ENCODE results near the gene KRCC1. TPM values are rescaled to one million over a fixed set of nuclear protein-coding genes. Genes with fewer than 3 reads are reported as not detected.
A peak's percentile ranks its signal among the peaks of the same experiment; 100 is the strongest.
"Not testable (repeated sequence)": the region's sequence is repeated elsewhere in the genome, so short reads cannot be mapped to it uniquely, and the experiment has no call there.

KRCC1 gene
- total and polyA plus RNA-seq, 11 donors, result 18.7 to 25.1 (median 21.1) TPM

GRCh38 chr2:88019985-88020384 lies 35.6 kb downstream of the KRCC1 start:
- Histone ChIP-seq H3K4me1 (peaks cover 0 to 9% (median 0%) of the 10 kb centered on the region in 12 donors), H3K4me3 (no peak overlapping the region), H3K9me3 (no peaks in the 10 kb centered on the region), H3K27ac (no peak overlapping the region), H3K36me3 (no peaks in the 10 kb centered on the region), H3K27me3 (no peaks in the 10 kb centered on the region)
- 58 to 89% (median 86%) methylated on average over 3 of the region's 3 CpGs for WGBS, 4 donors
- TF ChIP-seq POLR2A (IDR thresholded peaks at IDR 0.05) (no peak), CTCF (IDR thresholded peaks at IDR 0.05) (no peak)
- DNase-seq (no peak), ATAC-seq (no peak)
- intact Hi-C loops (cut with DNase I), result no loop called here

- DNase-seq, result no peak
- Histone ChIP-seq H3K27ac (no peak overlapping the region), H3K4me1 (peaks cover 0 to 9% (median 0%) of the 10 kb centered on the region in 12 donors), H3K9me3 (no peaks in the 10 kb centered on the region), H3K4me3 (no peak overlapping the region), H3K27me3 (no peaks in the 10 kb centered on the region), H3K36me3 (no peaks in the 10 kb centered on the region)
- no peak for TF ChIP-seq CTCF (IDR thresholded peaks at IDR 0.05)
- WGBS, 4 donors, result 89 to 94% (median 92%) methylated on average over 6 of the region's 6 CpGs
- intact Hi-C loops (cut with DNase I), result no loop called here
- ATAC-seq, result no peak
Observed at GRCh38 chr2:88018909-88019308, 36.7 kb downstream of the KRCC1 start.

GRCh38 chr2:88018077-88018805 lies 37.3 kb downstream of the KRCC1 start:
- H3K9me3 ChIP-seq; DNase-seq; ATAC-seq; intact Hi-C loops (cut with DNase I); H3K4me3 ChIP-seq; H3K4me1 ChIP-seq; H3K27ac ChIP-seq; H3K27me3 ChIP-seq; H3K36me3 ChIP-seq: not testable (repeated sequence)
- WGBS, 4 donors, result 84 to 87% (median 85%) methylated on average over 11 of the region's 11 CpGs

GRCh38 chr2:88017780-88018038 lies 37.9 kb downstream of the KRCC1 start:
- H3K4me3 ChIP-seq, result peak overlapping the region in 1 of 12 donors; percentile 65

GRCh38 chr2:88016960-88017779 lies 38.4 kb downstream of the KRCC1 start:
- 27 to 33% (median 30%) methylated on average over 39 to 46 of the region's 46 CpGs for WGBS, 4 donors
- intact Hi-C loops (cut with DNase I), result no loop called here
- DNase-seq, result peak in 3 of 5 donors; percentile 20 to 49 (median 39)
- Histone ChIP-seq H3K4me3 (peak overlapping the region; percentile 28 to 90 (median 61)), H3K4me1 (peaks cover 0 to 9% (median 0%) of the 10 kb centered on the region in 12 donors), H3K27me3 (no peaks in the 10 kb centered on the region), H3K36me3 (no peaks in the 10 kb centered on the region), H3K27ac (peak overlapping the region in 7 of 12 donors; percentile 15 to 67 (median 51)), H3K9me3 (no peaks in the 10 kb centered on the region)
- ATAC-seq, result peak; percentile 63 to 81 (median 75)
- TF ChIP-seq CTCF (IDR thresholded peaks at IDR 0.05) (no peak), POLR2A (IDR thresholded peaks at IDR 0.05) (no peak)

More at GRCh38 chr2:88017780-88018038, 37.9 kb downstream of the KRCC1 start:
- H3K9me3 ChIP-seq; intact Hi-C loops (cut with DNase I); DNase-seq; H3K27ac ChIP-seq; ATAC-seq; H3K36me3 ChIP-seq; H3K4me1 ChIP-seq; H3K27me3 ChIP-seq: not testable (repeated sequence)
- 86 to 100% (median 88%) methylated on average over 2 of the region's 2 CpGs for WGBS, 4 donors

Data from heart left ventricle (tissue), 16 donors.